Right lobe of liver (tissue), 6 donors: ENCODE measurements around the gene BTBD8. TPM values are rescaled to one million over a fixed set of nuclear protein-coding genes. Genes with fewer than 3 reads are reported as not detected.

ENCODE experiments used
- ATAC-seq, 4 donors: fragments of 200-7000 bp; cut with Tn5 transposase; one replicate each; pipeline ENCODE4 v1.9.1; 2020; ENCODE audit warnings: mild to moderate bottlenecking in 4 of 4, moderate library complexity in 4 of 4
- DNase-seq, 3 donors: peaks; one replicate each; pipeline ENCODE4 v3.0.0-alpha.2; 2020
- H3K27ac ChIP-seq, 3 donors: fragments of 200-600 bp; one replicate each; pipeline ENCODE4 v1.8.0; 2022
- H3K27me3 ChIP-seq, 2 donors: fragments of 200-600 bp; one replicate each; pipeline ENCODE4 v1.8.0; 2022
- H3K36me3 ChIP-seq, 4 donors: fragments of 200-600 bp; sonication (generic) in 1 of 4; one replicate each; pipeline versions ENCODE4 v1.5.1 to v1.8.0; 2017 to 2022; ENCODE audit warnings: control low read depth in 1 of 4
- H3K4me1 ChIP-seq, 4 donors: fragments of 200-600 bp; sonication (generic) in 1 of 4; one replicate each; pipeline versions ENCODE4 v1.5.1 to v1.8.0; 2017 to 2022; ENCODE audit warnings: control low read depth in 1 of 4
- H3K4me3 ChIP-seq, 3 donors: fragments of 200-600 bp; one replicate each; pipeline ENCODE4 v1.8.0; 2022
- H3K9me3 ChIP-seq, 4 donors: fragments of 200-600 bp; sonication (generic) in 1 of 4; one replicate each; pipeline versions ENCODE4 v1.5.1 to v1.8.0; 2017 to 2022; ENCODE audit warnings: control low read depth in 1 of 4
- CTCF ChIP-seq, 4 donors: fragments of 200-600 bp in 3 of 4; fragments of 450-650 bp in 1 of 4; IDR thresholded peaks; one replicate each; pipeline versions ENCODE4 v1.5.1 to v1.8.0; 2016 to 2022; ENCODE audit warnings: antibody characterized with exemption in 4 of 4, mild to moderate bottlenecking in 2 of 4
- POLR2A ChIP-seq: fragments of 450-650 bp; IDR thresholded peaks from one replicate; pipeline ENCODE4 v1.6.1; 2017; ENCODE audit warnings: antibody characterized with exemption, mild to moderate bottlenecking
- WGBS: methylation state at CpG from one replicate; pipeline ENCODE4 v1.1.6; 2018; ENCODE audit warnings: low coverage, low lambda C conversion rate; ENCODE audit not compliant: insufficient coverage; ENCODE audit errors: missing lambda C conversion rate; 5-methylcytosine and 5-hydroxymethylcytosine counted together
- intact Hi-C, 2 donors: fragments of 100-400 bp; cut with DNase I; formaldehyde crosslinking; loops; one replicate each; pipeline versions ENCODE4 v1.11.2 to v1.14.1; 2022
- total RNA-seq, 6 experiments: library from RNA; depleted of rRNA in 2 of 6; stranded (reverse); fragments of >200 nt in 2 of 6; fragmentation: NEBNext Ultra II Directional in 3 of 6; extraction: Animal tissue kit (Norgen Biotek cat#: 25700) in 3 of 6; gene quantifications; one replicate each; pipeline versions ENCODE4 v1.1.0 to v1.2.4, GENCODE V29; 2016 to 2023
- donor health status: DM: no; HTN: yes; CAD: no.
- donor health status: DM: no; HTN: no; CAD: no.
- donor health status: DM: no; HTN: no; CAD: no.
- donor health status: DM: no; HTN: yes; CAD: no.
- donor health status: DM: no; HTN: yes; CAD: no.

BTBD8 gene
- total RNA-seq, 6 experiments from 2014 or later: 1.8 to 3.0 (median 2.1) TPM

- intact Hi-C loops: no loop called here
- Histone ChIP-seq H3K36me3 (no peaks in the 10 kb centered on the region), H3K27ac (no peak overlapping the region), H3K4me3 (no peak overlapping the region), H3K27me3 (no peaks in the 10 kb centered on the region), H3K9me3 (no peaks in the 10 kb centered on the region), H3K4me1 (no peaks in the 10 kb centered on the region)
- 71% methylated on average over 14 of the region's 14 CpGs for WGBS
- ATAC-seq (no peak), DNase-seq (no peak)
- TF ChIP-seq CTCF (IDR thresholded peaks at IDR 0.05): no peak
These were observed 138.4 kb downstream of the BTBD8 start for GRCh38 chr1:92218559-92218958.

- no peak for DNase-seq
- no peak for TF ChIP-seq POLR2A
- TF ChIP-seq CTCF (IDR thresholded peaks at IDR 0.05): no peak
- H3K27me3 ChIP-seq: no peaks in the 10 kb centered on the region
- no peak for ATAC-seq
- H3K9me3 ChIP-seq: no peaks in the 10 kb centered on the region
- no peak overlapping the region for H3K4me3 ChIP-seq
- H3K4me1 ChIP-seq: no peaks in the 10 kb centered on the region
- intact Hi-C loops: no loop called here
- H3K27ac ChIP-seq: no peak overlapping the region
- no peaks in the 10 kb centered on the region for H3K36me3 ChIP-seq
These were observed 138.9 kb downstream of the BTBD8 start for GRCh38 chr1:92219028-92219427.

- intact Hi-C loops: no loop called here
- Histone ChIP-seq H3K9me3 (no peaks in the 10 kb centered on the region), H3K4me3 (no peak overlapping the region), H3K27ac (no peak overlapping the region), H3K4me1 (no peaks in the 10 kb centered on the region), H3K27me3 (no peaks in the 10 kb centered on the region), H3K36me3 (no peaks in the 10 kb centered on the region)
- 64% methylated on average over 3 of the region's 3 CpGs for WGBS
- TF ChIP-seq CTCF (IDR thresholded peaks at IDR 0.05) (no peak), POLR2A (no peak)
- DNase-seq (no peak), ATAC-seq (no peak)
These were observed 148.3 kb downstream of the BTBD8 start for GRCh38 chr1:92228401-92228800.

- TF ChIP-seq POLR2A: no peak
- TF ChIP-seq CTCF (IDR thresholded peaks at IDR 0.05): no peak
- H3K27me3 ChIP-seq: no peaks in the 10 kb centered on the region
- intact Hi-C loops: no loop called here
- no peaks in the 10 kb centered on the region for H3K36me3 ChIP-seq
- H3K4me1 ChIP-seq: no peaks in the 10 kb centered on the region
- 85% methylated on average over 1 of the region's 1 CpG for WGBS
- ATAC-seq: no peak
- H3K27ac ChIP-seq: no peak overlapping the region
- no peaks in the 10 kb centered on the region for H3K9me3 ChIP-seq
- DNase-seq: no peak
- H3K4me3 ChIP-seq: no peak overlapping the region
These were observed 150.6 kb downstream of the BTBD8 start for GRCh38 chr1:92230736-92231135.

Other genes starting within 250 kb of the BTBD8 start
- gene TGFBR3, start 194.2 kb upstream of the BTBD8 start, total RNA-seq: 10 to 100 TPM in 5 of 6 experiments, 1 to 10 TPM in 1; 9.0 to 32.3 (median 18.1) TPM
- not detected for gene BRDT, start 130.9 kb upstream of the BTBD8 start, total RNA-seq
- gene EPHX4, start 50.4 kb upstream of the BTBD8 start, total RNA-seq: not detected
- gene SETSIP, start 4.9 kb upstream of the BTBD8 start, total RNA-seq: not detected
- not detected for gene C1orf146, start 137.6 kb downstream of the BTBD8 start, total RNA-seq
- 1 to 10 TPM; 1.6 to 3.6 (median 2.5) TPM for gene GLMN, start 218.6 kb downstream of the BTBD8 start, total RNA-seq
- gene RPAP2, start 218.7 kb downstream of the BTBD8 start, total RNA-seq: 10 to 100 TPM in 4 of 6 experiments, 1 to 10 TPM in 2; 7.1 to 12.7 (median 11.1) TPM